Trophoblast cell (in vitro differentiated cells and primary cell): ENCODE measurements around the gene TNIK.
A peak's percentile ranks its signal among the peaks of the same experiment; 100 is the strongest.

Experiments used
- DNase-seq, 2 donors: peaks; one replicate each; pipeline ENCODE4 v3.0.0-alpha.2; 2016
- H2AFZ ChIP-seq: 2 replicates; pipeline ENCODE4 v1.6.1; 2013; ENCODE audit warnings: low read length, moderate library complexity, mild to moderate bottlenecking; ENCODE audit not compliant: insufficient read depth, poor library complexity
- H2AK5ac ChIP-seq: 2 replicates; pipeline ENCODE4 v1.6.1; 2013; ENCODE audit warnings: mild to moderate bottlenecking, low read length
- H2BK120ac ChIP-seq: 2 replicates; pipeline ENCODE4 v1.6.1; 2013; ENCODE audit warnings: low read length, mild to moderate bottlenecking, moderate library complexity; ENCODE audit not compliant: insufficient read depth, poor library complexity
- H2BK12ac ChIP-seq: 2 replicates; pipeline ENCODE4 v1.6.1; 2013; ENCODE audit warnings: mild to moderate bottlenecking, low read length, moderate library complexity
- H2BK5ac ChIP-seq: 2 replicates; pipeline ENCODE4 v1.6.1; 2013; ENCODE audit warnings: low read length, low read depth, moderate library complexity, mild to moderate bottlenecking; ENCODE audit not compliant: poor library complexity
- H3K14ac ChIP-seq: 2 replicates; pipeline ENCODE4 v1.6.1; 2013; ENCODE audit warnings: mild to moderate bottlenecking, low read length
- H3K18ac ChIP-seq: 2 replicates; pipeline ENCODE4 v1.6.1; 2013; ENCODE audit warnings: mild to moderate bottlenecking, low read length
- H3K23ac ChIP-seq: 2 replicates; pipeline ENCODE4 v1.6.1; 2013; ENCODE audit warnings: low read length
- H3K27ac ChIP-seq: 2 replicates; pipeline ENCODE4 v1.5.1; 2013; ENCODE audit warnings: low read depth, mild to moderate bottlenecking, inconsistent platforms, low read length, moderate library complexity
- H3K27me3 ChIP-seq: 2 replicates; pipeline ENCODE4 v1.6.1; 2013; ENCODE audit warnings: inconsistent platforms, mild to moderate bottlenecking, low read length, moderate library complexity; ENCODE audit not compliant: insufficient read depth
- H3K36me3 ChIP-seq, 2 experiments: 1 replicate in 1 of 2; 2 replicates in 1 of 2; pipeline ENCODE4 v1.6.1; 2013; ENCODE audit warnings: low read length in 2 of 2, mild to moderate bottlenecking in 2 of 2, moderate library complexity in 1 of 2; ENCODE audit not compliant: insufficient read depth in 2 of 2, control insufficient read depth in 1 of 2
- H3K4ac ChIP-seq: 2 replicates; pipeline ENCODE4 v1.6.1; 2013; ENCODE audit warnings: low read depth, mild to moderate bottlenecking, low read length, moderate library complexity
- H3K4me1 ChIP-seq, 2 experiments: 1 replicate in 1 of 2; 2 replicates in 1 of 2; pipeline ENCODE4 v1.6.1; 2013; ENCODE audit warnings: low read length in 2 of 2, mild to moderate bottlenecking in 2 of 2, moderate library complexity in 1 of 2; ENCODE audit not compliant: insufficient read depth in 2 of 2, control insufficient read depth in 1 of 2
- H3K4me2 ChIP-seq: 2 replicates; pipeline ENCODE4 v1.6.1; 2013; ENCODE audit warnings: inconsistent platforms, mild to moderate bottlenecking, low read length, moderate library complexity
- H3K4me3 ChIP-seq: 2 replicates; pipeline ENCODE4 v1.5.1; 2013; ENCODE audit warnings: mild to moderate bottlenecking, low read depth, low read length, inconsistent platforms
- H3K79me1 ChIP-seq: one replicate; pipeline ENCODE4 v1.6.1; 2013; ENCODE audit warnings: low read length
- H3K79me2 ChIP-seq: 2 replicates; pipeline ENCODE4 v1.6.1; 2013; ENCODE audit warnings: low read length, mild to moderate bottlenecking; ENCODE audit not compliant: control insufficient read depth, insufficient read depth, poor library complexity
- H3K9ac ChIP-seq: 2 replicates; pipeline ENCODE4 v1.6.1; 2013; ENCODE audit warnings: mild to moderate bottlenecking, low read length
- H3K9me3 ChIP-seq: 2 replicates; pipeline ENCODE4 v1.6.1; 2013; ENCODE audit warnings: low read depth, mild to moderate bottlenecking, control low read depth, inconsistent platforms, low read length; ENCODE audit not compliant: insufficient read depth
- H4K12ac ChIP-seq: 2 replicates; pipeline ENCODE4 v1.6.1; 2013; ENCODE audit warnings: low read depth, mild to moderate bottlenecking, low read length, moderate library complexity
- H4K8ac ChIP-seq: 2 replicates; pipeline ENCODE4 v1.6.1; 2013; ENCODE audit warnings: low read depth, mild to moderate bottlenecking, low read length, moderate library complexity
- H4K91ac ChIP-seq: one replicate; pipeline ENCODE4 v1.6.1; 2013; ENCODE audit warnings: low read depth, mild to moderate bottlenecking, low read length, moderate library complexity
- WGBS: extraction: QIAGEN DNeasy Blood & Tissue Kit; methylation state at CpG from one replicate; pipeline ENCODE4 v1.1.7; 2013; ENCODE audit warnings: missing lambda C conversion rate; ENCODE audit not compliant: insufficient read length, insufficient coverage; ENCODE audit errors: extremely low coverage; 5-methylcytosine and 5-hydroxymethylcytosine counted together

The TNIK gene

DNA sequence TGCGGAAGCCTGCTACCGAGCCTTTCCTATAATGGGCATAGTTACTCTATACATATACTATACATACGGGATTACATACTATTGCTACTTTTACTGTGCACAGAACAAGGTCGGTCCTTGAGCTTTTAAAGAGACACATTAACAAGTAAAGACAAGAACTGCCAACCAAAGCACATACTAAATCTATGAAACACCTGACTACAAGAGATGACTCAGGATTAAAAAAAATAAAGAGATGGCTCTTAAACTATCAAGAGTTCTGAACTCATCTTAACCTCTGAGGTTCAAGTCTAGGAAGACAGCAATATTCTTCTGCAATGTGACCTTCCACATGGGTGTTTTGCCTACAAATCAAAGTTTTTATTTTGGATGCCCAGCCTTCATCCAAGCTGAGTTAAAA is 106.8 kb downstream of the TNIK start:
- no peak overlapping the region for H4K12ac ChIP-seq
- H3K14ac ChIP-seq = no peak overlapping the region
- no peak overlapping the region for H2AK5ac ChIP-seq
- DNase-seq = no peak
- H3K4ac ChIP-seq = no peak overlapping the region
- no peaks in the 10 kb centered on the region for H3K9me3 ChIP-seq
- H3K18ac ChIP-seq = no peak overlapping the region
- H3K4me3 ChIP-seq = no peak overlapping the region
- H3K4me2 ChIP-seq = no peak overlapping the region
- no CpG with 5 or more reads among the region's 4 CpGs for WGBS
- no peak overlapping the region for H4K91ac ChIP-seq
- H2BK5ac ChIP-seq = no peak overlapping the region
- H3K27ac ChIP-seq = no peak overlapping the region
- H3K79me2 ChIP-seq = no peaks in the 10 kb centered on the region
- H2BK120ac ChIP-seq = no peak overlapping the region
- no peak overlapping the region for H3K9ac ChIP-seq
- H3K4me1 ChIP-seq = no peaks in the 10 kb centered on the region
- H3K36me3 ChIP-seq = no peaks in the 10 kb centered on the region
- H3K27me3 ChIP-seq = no peaks in the 10 kb centered on the region
- H4K8ac ChIP-seq = no peak overlapping the region
- no peaks in the 10 kb centered on the region for H3K79me1 ChIP-seq
- H2AFZ ChIP-seq = no peak overlapping the region
- no peak overlapping the region for H2BK12ac ChIP-seq
- no peak overlapping the region for H3K23ac ChIP-seq

DNA sequence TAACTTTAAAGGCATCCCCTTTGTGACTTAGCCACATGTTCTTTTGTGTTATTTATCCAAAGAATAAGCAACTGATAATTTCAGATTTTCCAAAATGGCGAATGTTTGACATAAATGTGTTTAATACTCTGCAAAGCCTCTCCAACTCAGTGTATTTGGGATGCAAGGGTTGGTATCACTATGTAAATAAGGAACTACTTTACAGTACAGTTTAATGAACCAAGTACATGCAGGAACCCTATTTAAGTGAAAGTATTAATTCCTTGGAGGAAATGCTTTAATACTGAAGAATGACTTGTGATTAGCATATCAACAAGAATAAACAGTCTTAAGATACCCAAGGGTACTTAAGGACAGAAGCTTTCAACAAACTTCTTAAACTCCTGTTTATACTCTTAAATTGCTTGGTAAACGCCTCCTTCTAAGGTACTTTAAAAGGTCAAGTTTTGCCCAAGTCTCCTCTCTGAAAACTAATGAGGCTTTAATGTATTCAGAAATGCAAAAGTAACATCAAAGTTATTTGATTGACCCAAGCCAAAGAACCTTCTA is 107.7 kb downstream of the TNIK start:
- H3K79me2 ChIP-seq = no peaks in the 10 kb centered on the region
- no CpG with 5 or more reads among the region's 2 CpGs for WGBS
- H2BK12ac ChIP-seq = no peak overlapping the region
- H2AK5ac ChIP-seq = no peak overlapping the region
- H3K36me3 ChIP-seq = no peaks in the 10 kb centered on the region
- H2AFZ ChIP-seq = no peak overlapping the region
- H3K27ac ChIP-seq = no peak overlapping the region
- no peak overlapping the region for H3K14ac ChIP-seq
- no peak overlapping the region for H3K9ac ChIP-seq
- no peaks in the 10 kb centered on the region for H3K27me3 ChIP-seq
- no peak overlapping the region for H2BK5ac ChIP-seq
- no peaks in the 10 kb centered on the region for H3K79me1 ChIP-seq
- H3K4ac ChIP-seq = no peak overlapping the region
- DNase-seq = no peak
- H4K12ac ChIP-seq = no peak overlapping the region
- H3K4me1 ChIP-seq = no peaks in the 10 kb centered on the region
- no peak overlapping the region for H3K4me2 ChIP-seq
- no peak overlapping the region for H3K18ac ChIP-seq
- H3K9me3 ChIP-seq = no peaks in the 10 kb centered on the region
- H3K23ac ChIP-seq = no peak overlapping the region
- H2BK120ac ChIP-seq = no peak overlapping the region
- no peak overlapping the region for H4K8ac ChIP-seq
- H3K4me3 ChIP-seq = no peak overlapping the region
- no peak overlapping the region for H4K91ac ChIP-seq

DNA sequence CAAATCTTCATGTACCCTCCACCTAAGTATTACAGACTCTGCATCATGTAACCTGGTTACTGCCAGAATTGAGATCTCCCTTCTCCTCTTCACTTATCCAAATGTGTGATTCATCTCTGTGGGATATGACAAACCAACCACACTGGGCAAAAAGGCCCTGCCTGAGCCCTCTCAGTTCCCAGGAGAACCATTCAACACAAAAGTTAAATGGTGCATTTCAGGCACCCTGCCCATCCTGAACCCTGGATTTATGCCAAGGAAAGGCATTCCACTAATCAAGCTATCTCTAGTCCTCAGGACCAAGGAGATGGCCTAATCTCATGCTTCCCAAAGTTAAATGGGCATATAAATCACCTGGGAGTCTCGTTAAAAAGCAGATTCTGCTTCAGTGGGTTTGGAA is 108.5 kb downstream of the TNIK start:
- no peak overlapping the region for H4K12ac ChIP-seq
- H3K4me1 ChIP-seq = no peaks in the 10 kb centered on the region
- no peak overlapping the region for H2AFZ ChIP-seq
- H3K79me1 ChIP-seq = no peaks in the 10 kb centered on the region
- no peak overlapping the region for H2BK120ac ChIP-seq
- H3K14ac ChIP-seq = no peak overlapping the region
- H3K79me2 ChIP-seq = no peaks in the 10 kb centered on the region
- H3K4ac ChIP-seq = no peak overlapping the region
- no peak overlapping the region for H3K9ac ChIP-seq
- no peak overlapping the region for H3K27ac ChIP-seq
- no peaks in the 10 kb centered on the region for H3K36me3 ChIP-seq
- H3K23ac ChIP-seq = no peak overlapping the region
- no peak for DNase-seq
- H2AK5ac ChIP-seq = no peak overlapping the region
- H4K91ac ChIP-seq = no peak overlapping the region
- H3K27me3 ChIP-seq = no peaks in the 10 kb centered on the region
- H3K18ac ChIP-seq = no peak overlapping the region
- peak overlapping the region; percentile 7 for H2BK5ac ChIP-seq
- no peak overlapping the region for H3K4me3 ChIP-seq
- no peak overlapping the region for H3K4me2 ChIP-seq
- H3K9me3 ChIP-seq = no peaks in the 10 kb centered on the region
- H4K8ac ChIP-seq = no peak overlapping the region
- H2BK12ac ChIP-seq = no peak overlapping the region
- WGBS = no CpG with 5 or more reads among the region's 1 CpG

DNA sequence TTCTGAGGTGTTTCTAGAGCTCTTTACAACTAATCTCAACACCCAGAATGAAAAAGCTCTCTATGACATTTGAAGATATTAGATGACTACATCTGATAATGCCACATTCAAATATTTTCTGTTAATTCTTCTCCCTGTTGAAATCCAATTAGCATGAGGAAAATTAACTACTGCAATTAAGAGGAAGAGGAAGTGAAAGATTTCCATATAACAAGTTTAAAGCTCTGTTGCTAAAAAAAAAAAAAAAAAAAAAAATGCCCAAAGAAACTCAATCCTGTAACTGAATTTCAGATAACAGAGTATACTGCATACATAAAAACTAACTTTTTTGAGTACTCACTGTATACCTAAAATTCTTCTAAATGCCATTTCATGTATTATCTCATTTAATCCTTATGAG is 109.8 kb downstream of the TNIK start:
- Histone ChIP-seq H3K9ac (no peak overlapping the region), H3K4me2 (no peak overlapping the region), H3K14ac (no peak overlapping the region), H3K9me3 (no peaks in the 10 kb centered on the region), H3K27ac (no peak overlapping the region), H3K4me3 (no peak overlapping the region), H2AK5ac (no peak overlapping the region), H3K79me2 (no peaks in the 10 kb centered on the region), H3K36me3 (no peaks in the 10 kb centered on the region), H3K18ac (no peak overlapping the region), H2BK120ac (no peak overlapping the region), H3K27me3 (no peaks in the 10 kb centered on the region), H3K23ac (no peak overlapping the region), H2AFZ (no peak overlapping the region), H2BK12ac (no peak overlapping the region), H3K4me1 (no peaks in the 10 kb centered on the region), H4K12ac (no peak overlapping the region), H4K8ac (no peak overlapping the region), H4K91ac (no peak overlapping the region), H2BK5ac (no peak overlapping the region), H3K79me1 (no peaks in the 10 kb centered on the region), H3K4ac (no peak overlapping the region)
- DNase-seq = no peak
